Right lobe of liver (tissue), 4 donors: ENCODE measurements around the gene ADSS1.

ENCODE experiments used
- POLR2A ChIP-seq: fragments of 450-650 bp; IDR thresholded peaks from one replicate; pipeline ENCODE4 v1.6.1; 2017; ENCODE audit warnings: antibody characterized with exemption, mild to moderate bottlenecking
- TF ChIP-seq, protein P1 (sequence below), 4 donors: fragments of 200-600 bp in 3 of 4; fragments of 450-650 bp in 1 of 4; IDR thresholded peaks; one replicate each; pipeline versions ENCODE4 v1.5.1 to v1.8.0; 2016 to 2022; ENCODE audit warnings: antibody characterized with exemption in 4 of 4, mild to moderate bottlenecking in 2 of 4
- donor health status: DM: no; HTN: no; CAD: no.
- donor health status: DM: no; HTN: no; CAD: no.
- donor health status: DM: no; HTN: yes; CAD: no.

GRCh38 chr14:104680056-104680805 is 43.8 kb upstream of the ADSS1 start:
- TF ChIP-seq, protein P1, sequence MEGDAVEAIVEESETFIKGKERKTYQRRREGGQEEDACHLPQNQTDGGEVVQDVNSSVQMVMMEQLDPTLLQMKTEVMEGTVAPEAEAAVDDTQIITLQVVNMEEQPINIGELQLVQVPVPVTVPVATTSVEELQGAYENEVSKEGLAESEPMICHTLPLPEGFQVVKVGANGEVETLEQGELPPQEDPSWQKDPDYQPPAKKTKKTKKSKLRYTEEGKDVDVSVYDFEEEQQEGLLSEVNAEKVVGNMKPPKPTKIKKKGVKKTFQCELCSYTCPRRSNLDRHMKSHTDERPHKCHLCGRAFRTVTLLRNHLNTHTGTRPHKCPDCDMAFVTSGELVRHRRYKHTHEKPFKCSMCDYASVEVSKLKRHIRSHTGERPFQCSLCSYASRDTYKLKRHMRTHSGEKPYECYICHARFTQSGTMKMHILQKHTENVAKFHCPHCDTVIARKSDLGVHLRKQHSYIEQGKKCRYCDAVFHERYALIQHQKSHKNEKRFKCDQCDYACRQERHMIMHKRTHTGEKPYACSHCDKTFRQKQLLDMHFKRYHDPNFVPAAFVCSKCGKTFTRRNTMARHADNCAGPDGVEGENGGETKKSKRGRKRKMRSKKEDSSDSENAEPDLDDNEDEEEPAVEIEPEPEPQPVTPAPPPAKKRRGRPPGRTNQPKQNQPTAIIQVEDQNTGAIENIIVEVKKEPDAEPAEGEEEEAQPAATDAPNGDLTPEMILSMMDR (IDR thresholded peaks at IDR 0.05), result no peak
- TF ChIP-seq POLR2A, result no peak
